Activated naive CD8-positive, alpha-beta T cell treated with anti-CD3 and anti-CD28 coated beads, Interleukin-2, amount 10 ng/mL, durations not matched to agents 7 days and 5 days (primary cell): ENCODE results near the gene ALKBH1. TPM values are rescaled to one million over a fixed set of nuclear protein-coding genes. Genes with fewer than 3 reads are reported as not detected.
"Not testable (repeated sequence)": the region's sequence is repeated elsewhere in the genome, so short reads cannot be mapped to it uniquely, and the experiment has no call there.

ENCODE experiments used
- ATAC-seq: fragments of 150-1000 bp; cut with Tn5 transposase; one replicate; pipeline ENCODE4 v1.10.0; 2021; ENCODE audit warnings: low read depth, moderate library complexity
- POLR2A ChIA-PET: fragments of 350-600 bp; sonication (Branson Sonifier 250); formaldehyde crosslinking; loops from one replicate; lab custom pipeline; 2021; ENCODE audit warnings: antibody characterized with exemption; lab: Charles Lee
- DNase-seq: peaks from one replicate; pipeline ENCODE4 v3.0.0; 2021
- H3K27ac Mint-ChIP-seq: one replicate; pipeline ENCODE4 v1.8.0; 2022; ENCODE audit warnings: mild to moderate bottlenecking, mixed read lengths
- H3K27me3 Mint-ChIP-seq: one replicate; pipeline ENCODE4 v1.8.0; 2022; ENCODE audit warnings: mild to moderate bottlenecking, moderate library complexity, mixed read lengths
- H3K36me3 Mint-ChIP-seq: one replicate; pipeline ENCODE4 v1.8.0; 2021; ENCODE audit warnings: mild to moderate bottlenecking, mixed read lengths
- H3K4me1 Mint-ChIP-seq: one replicate; pipeline ENCODE4 v1.8.0; 2021; ENCODE audit warnings: mixed read lengths
- H3K4me3 Mint-ChIP-seq: one replicate; pipeline ENCODE4 v1.8.0; 2022; ENCODE audit warnings: mild to moderate bottlenecking, moderate library complexity, mixed read lengths
- H3K9me3 Mint-ChIP-seq: one replicate; pipeline ENCODE4 v1.8.0; 2021; ENCODE audit warnings: mixed read lengths
- total RNA-seq, 2 experiments: library from RNA; stranded (reverse); gene quantifications; one replicate each; pipeline ENCODE4 v1.2.3, GENCODE V29; 2021

ALKBH1 gene
- 10 to 100 TPM; 15.1 to 16.8 TPM for total RNA-seq

DNA sequence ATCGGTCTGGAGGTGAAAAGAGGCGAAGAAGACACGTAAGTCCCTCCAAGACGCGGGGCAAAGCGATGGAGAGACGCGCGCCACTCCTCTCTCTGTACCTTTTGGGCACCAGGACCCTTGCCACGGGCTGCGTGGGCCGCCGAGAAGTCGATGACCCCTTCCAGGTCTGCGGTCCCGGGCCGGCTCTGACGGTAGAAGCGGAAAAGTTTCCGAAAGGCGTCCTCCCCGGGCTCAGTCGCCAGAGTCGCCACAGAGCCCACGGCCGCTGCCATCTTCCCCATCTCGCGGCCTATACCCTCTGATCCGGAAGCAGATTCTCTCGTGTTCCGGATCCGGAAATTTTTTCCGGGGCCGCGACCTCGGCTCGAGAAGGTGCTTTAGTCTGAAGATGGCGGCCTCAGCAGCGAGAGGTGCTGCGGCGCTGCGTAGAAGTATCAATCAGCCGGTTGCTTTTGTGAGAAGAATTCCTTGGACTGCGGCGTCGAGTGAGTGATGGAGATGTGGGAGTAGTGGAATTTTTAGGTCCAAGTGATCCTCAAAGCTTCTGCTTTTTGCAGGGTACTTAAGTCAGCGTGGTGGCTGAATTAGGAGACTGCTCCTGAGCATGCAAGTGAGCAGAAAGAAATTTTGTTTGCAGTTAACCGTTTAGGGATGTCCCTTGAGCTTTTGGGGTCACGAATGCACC lies at the start of gene ALKBH1, which contains the start of gene SLIRP:
Gene ALKBH1, minus strand, starts transcription at position 300 of the 685 bp plus-strand sequence. Its CDS starts 19 bp downstream, at position 281.
Gene SLIRP, plus strand, starts transcription at position 380 of the 685 bp plus-strand sequence. Its CDS starts 9 bp downstream, at position 389.
- POLR2A ChIA-PET = interaction anchor here (0.6 to 0.9 kb wide), 3 partner anchors 32 to 96 kb away, joined by 3 to 5 read pairs (median 3); no protein-coding TSS in a partner anchor
- peaks cover 35% of the 10 kb centered on the region for H3K4me1 Mint-ChIP-seq
- H3K9me3 Mint-ChIP-seq = no peaks in the 10 kb centered on the region
- ATAC-seq = peak; percentile 98
- H3K27me3 Mint-ChIP-seq = no peaks in the 10 kb centered on the region
- H3K27ac Mint-ChIP-seq = peak within 1 kb of the TSS; percentile 97
- H3K36me3 Mint-ChIP-seq = peaks cover 12% of the 10 kb centered on the region
- peak within 1 kb of the TSS; percentile 96 for H3K4me3 Mint-ChIP-seq
- DNase-seq = peak; percentile 83

DNA sequence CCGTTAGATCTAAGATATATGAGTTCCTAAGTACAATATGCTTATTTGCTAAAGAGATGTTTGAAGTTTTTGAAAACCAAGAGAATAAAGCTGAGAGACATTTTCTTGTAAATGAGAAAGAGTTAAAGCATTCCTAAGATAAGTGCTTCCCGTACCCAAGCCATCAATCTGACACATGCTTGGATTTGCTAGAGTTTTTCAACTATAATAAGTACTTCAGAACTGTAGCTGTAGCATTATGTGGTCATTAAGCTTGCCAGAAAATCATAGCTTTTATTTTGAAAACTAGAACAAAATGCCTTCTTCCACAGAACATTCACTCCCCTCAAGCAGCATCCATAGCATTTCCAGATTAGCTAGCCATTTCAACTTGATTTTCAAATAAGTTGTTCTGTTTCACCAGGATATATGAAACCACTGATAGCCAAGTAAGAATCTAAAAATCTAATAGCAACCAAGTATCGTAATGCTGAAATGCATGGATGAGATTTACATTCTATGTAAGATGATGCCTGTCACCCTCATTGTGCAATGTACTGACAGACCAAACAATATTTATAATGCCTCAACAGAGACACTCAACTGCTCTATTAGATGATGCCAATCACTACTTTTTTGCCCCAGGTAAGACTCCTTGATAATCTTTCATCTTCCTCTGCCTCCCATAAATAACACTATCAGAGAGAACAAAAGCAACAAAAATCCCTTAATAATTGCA lies 45.1 kb upstream of the ALKBH1 start:
- H3K36me3 Mint-ChIP-seq = peaks cover 42% of the 10 kb centered on the region
- DNase-seq (no peak), ATAC-seq (no peak)
- H3K27me3 Mint-ChIP-seq = no peaks in the 10 kb centered on the region
- no peaks in the 10 kb centered on the region for H3K9me3 Mint-ChIP-seq
- no peak overlapping the region for H3K4me3 Mint-ChIP-seq
- peaks cover 15% of the 10 kb centered on the region for H3K4me1 Mint-ChIP-seq
- H3K27ac Mint-ChIP-seq = no peak overlapping the region
- POLR2A ChIA-PET = interaction anchor here (1.0 to 2.1 kb wide), 2 partner anchors 8 to 34 kb away, joined by 3 to 10 read pairs; partner anchors contain the start of gene SNW1

DNA sequence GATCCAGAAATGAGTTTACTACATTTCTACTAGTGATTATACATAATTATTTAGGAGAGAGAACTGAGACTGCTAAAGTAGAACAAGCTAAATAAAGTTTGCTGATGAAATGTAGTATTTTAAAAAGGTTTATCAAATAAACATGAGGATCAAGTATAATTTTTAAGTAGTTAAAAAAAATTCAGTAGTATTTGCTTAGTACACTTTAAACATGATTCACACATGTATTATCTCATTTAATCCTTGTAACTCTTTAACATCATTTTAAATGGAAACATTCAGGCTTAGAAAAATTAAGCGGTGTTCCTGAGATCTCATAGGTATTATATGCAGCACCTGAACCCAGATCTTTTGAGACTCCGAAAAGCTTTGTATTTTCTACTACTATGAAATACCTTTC lies 44.4 kb upstream of the ALKBH1 start:
- DNase-seq = no peak
- H3K4me3 Mint-ChIP-seq = no peak overlapping the region
- no peak for ATAC-seq
- no peaks in the 10 kb centered on the region for H3K27me3 Mint-ChIP-seq
- H3K4me1 Mint-ChIP-seq = peaks cover 10% of the 10 kb centered on the region
- POLR2A ChIA-PET = interaction anchor here (1.0 to 2.1 kb wide), 2 partner anchors 9 to 33 kb away, joined by 3 to 10 read pairs; partner anchors contain the start of gene SNW1
- H3K36me3 Mint-ChIP-seq = peaks cover 40% of the 10 kb centered on the region
- H3K9me3 Mint-ChIP-seq = no peaks in the 10 kb centered on the region
- no peak overlapping the region for H3K27ac Mint-ChIP-seq

DNA sequence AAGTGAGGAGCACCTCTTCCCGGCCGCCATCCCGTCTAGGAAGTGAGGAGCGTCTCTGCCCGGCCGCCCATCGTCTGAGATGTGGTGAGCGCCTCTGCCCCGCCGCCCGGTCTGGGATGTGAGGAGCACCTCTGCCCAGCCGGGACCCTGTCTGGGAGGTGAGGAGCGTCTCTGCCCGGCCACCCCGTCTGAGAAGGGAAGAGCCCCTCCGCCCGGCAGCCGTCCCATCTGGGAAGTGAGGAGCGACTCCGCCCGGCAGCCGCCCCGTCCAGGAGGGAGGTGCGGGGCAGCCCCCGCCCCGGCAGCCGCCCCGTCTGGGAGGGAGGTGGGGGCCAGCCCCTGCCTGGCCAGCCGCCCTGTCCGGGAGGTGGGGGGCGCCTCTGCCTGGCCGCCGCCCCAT lies 39.6 kb upstream of the ALKBH1 start:
- H3K27me3 Mint-ChIP-seq, DNase-seq, H3K27ac Mint-ChIP-seq, POLR2A ChIA-PET, H3K9me3 Mint-ChIP-seq, ATAC-seq, H3K4me3 Mint-ChIP-seq, H3K4me1 Mint-ChIP-seq: not testable (repeated sequence)
- H3K36me3 Mint-ChIP-seq = peaks cover 44% of the 10 kb centered on the region

GRCh38 chr14:77746064-77746702 lies 38.4 kb upstream of the ALKBH1 start:
- Mint-ChIP-seq H3K36me3 (peaks cover 43% of the 10 kb centered on the region), H3K9me3 (no peaks in the 10 kb centered on the region), H3K27ac (no peak overlapping the region), H3K4me1 (peaks cover 4% of the 10 kb centered on the region), H3K27me3 (no peaks in the 10 kb centered on the region), H3K4me3 (no peak overlapping the region)
- ATAC-seq = no peak
- POLR2A ChIA-PET = no interaction called here
- DNase-seq = no peak

DNA sequence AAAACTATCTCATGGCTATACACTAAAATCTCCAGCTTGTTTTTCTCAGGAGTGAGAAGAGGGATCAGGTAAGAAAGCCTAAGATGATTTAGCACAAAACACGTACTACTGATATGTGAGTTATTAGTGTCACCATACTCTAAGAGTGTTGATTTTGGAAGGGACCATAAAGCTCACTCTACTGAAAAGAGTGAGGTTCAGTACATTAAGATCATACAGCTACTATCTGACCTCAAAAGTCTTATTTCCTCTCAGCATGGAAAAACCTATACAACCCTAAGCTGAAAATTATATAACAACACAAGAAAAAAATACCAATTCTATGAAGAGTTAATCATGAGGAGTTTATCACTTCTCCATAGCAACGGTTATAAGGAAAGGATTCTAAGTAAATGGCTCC lies 33.6 kb upstream of the ALKBH1 start:
- H3K4me1 Mint-ChIP-seq = peaks cover 4% of the 10 kb centered on the region
- no peaks in the 10 kb centered on the region for H3K9me3 Mint-ChIP-seq
- H3K27me3 Mint-ChIP-seq = no peaks in the 10 kb centered on the region
- ATAC-seq = no peak
- peaks cover 23% of the 10 kb centered on the region for H3K36me3 Mint-ChIP-seq
- no peak overlapping the region for H3K27ac Mint-ChIP-seq
- POLR2A ChIA-PET = no interaction called here
- no peak for DNase-seq
- no peak overlapping the region for H3K4me3 Mint-ChIP-seq

GRCh38 chr14:77738559-77739250 lies 30.9 kb upstream of the ALKBH1 start:
- Mint-ChIP-seq H3K4me1 (peaks cover 2% of the 10 kb centered on the region), H3K27ac (no peak overlapping the region), H3K36me3 (peaks cover 16% of the 10 kb centered on the region), H3K27me3 (no peaks in the 10 kb centered on the region), H3K9me3 (no peaks in the 10 kb centered on the region), H3K4me3 (no peak overlapping the region)
- POLR2A ChIA-PET = no interaction called here
- no peak for ATAC-seq
- no peak for DNase-seq

DNA sequence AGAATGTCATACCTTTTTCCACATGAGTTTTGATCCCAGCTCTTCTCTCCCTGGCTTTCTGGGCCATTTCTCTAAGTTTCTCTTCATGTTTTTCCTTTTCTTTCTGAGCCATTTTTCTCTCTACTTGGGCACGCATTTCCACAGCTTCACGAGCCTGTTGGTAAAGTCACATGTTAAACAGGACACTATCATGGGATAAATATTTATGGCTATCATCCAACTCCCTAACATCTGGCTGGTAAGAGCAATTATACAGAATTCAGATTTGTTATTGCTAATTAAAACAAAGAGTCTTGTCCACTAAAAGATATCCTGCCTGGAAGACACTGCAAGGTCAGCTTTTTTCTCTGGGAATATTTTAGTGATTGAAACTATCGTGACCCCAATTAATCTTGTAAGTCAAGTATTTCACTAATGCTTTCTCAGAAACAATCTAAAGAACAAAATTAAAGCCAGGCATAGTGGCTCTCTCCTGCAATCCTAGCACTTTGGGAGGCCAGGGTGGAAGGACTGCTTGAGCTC lies 23.2 kb upstream of the ALKBH1 start:
- POLR2A ChIA-PET = no interaction called here
- peaks cover 2% of the 10 kb centered on the region for H3K4me1 Mint-ChIP-seq
- DNase-seq (no peak), ATAC-seq (no peak)
- no peaks in the 10 kb centered on the region for H3K9me3 Mint-ChIP-seq
- no peaks in the 10 kb centered on the region for H3K27me3 Mint-ChIP-seq
- peaks cover 40% of the 10 kb centered on the region for H3K36me3 Mint-ChIP-seq
- H3K4me3 Mint-ChIP-seq = no peak overlapping the region
- no peak overlapping the region for H3K27ac Mint-ChIP-seq

DNA sequence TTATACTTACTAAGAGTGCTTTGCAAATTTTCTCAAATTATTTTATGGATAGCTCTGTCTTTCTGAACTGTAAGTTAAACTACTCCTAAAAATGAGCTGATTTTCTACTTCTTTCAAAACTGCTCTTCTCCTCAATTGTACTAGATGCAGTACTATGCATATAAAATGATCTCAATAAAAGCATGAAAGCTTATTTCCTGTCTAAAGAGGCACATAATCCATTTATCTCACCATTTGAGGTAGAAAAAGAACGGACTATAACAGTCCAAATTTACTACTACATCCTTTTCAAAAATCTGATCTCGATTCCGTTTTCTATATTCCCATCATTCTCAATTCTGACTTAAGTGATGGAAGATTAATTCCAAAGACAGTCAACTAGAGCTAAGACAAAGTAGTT lies 14.5 kb upstream of the ALKBH1 start:
- DNase-seq (no peak), ATAC-seq (no peak)
- H3K9me3 Mint-ChIP-seq = no peaks in the 10 kb centered on the region
- POLR2A ChIA-PET = interaction anchor here (0.7 to 0.9 kb wide), 2 partner anchors 12 to 16 kb away, joined by 4 to 6 read pairs; no protein-coding TSS in a partner anchor
- peaks cover 43% of the 10 kb centered on the region for H3K36me3 Mint-ChIP-seq
- no peaks in the 10 kb centered on the region for H3K4me1 Mint-ChIP-seq
- no peaks in the 10 kb centered on the region for H3K27me3 Mint-ChIP-seq
- H3K4me3 Mint-ChIP-seq = no peak overlapping the region
- H3K27ac Mint-ChIP-seq = no peak overlapping the region

GRCh38 chr14:77721437-77721836 lies 13.6 kb upstream of the ALKBH1 start:
- no peaks in the 10 kb centered on the region for H3K27me3 Mint-ChIP-seq
- no peak overlapping the region for H3K27ac Mint-ChIP-seq
- POLR2A ChIA-PET = no interaction called here
- H3K4me1 Mint-ChIP-seq = no peaks in the 10 kb centered on the region
- no peak for DNase-seq
- peaks cover 39% of the 10 kb centered on the region for H3K36me3 Mint-ChIP-seq
- no peaks in the 10 kb centered on the region for H3K9me3 Mint-ChIP-seq
- ATAC-seq = no peak
- H3K4me3 Mint-ChIP-seq = no peak overlapping the region

- POLR2A ChIA-PET = no interaction called here
- H3K4me1 Mint-ChIP-seq = peaks cover 9% of the 10 kb centered on the region
- no peak for ATAC-seq
- no peaks in the 10 kb centered on the region for H3K9me3 Mint-ChIP-seq
- DNase-seq = no peak
- peak overlapping the region; percentile 58 for H3K27ac Mint-ChIP-seq
- H3K36me3 Mint-ChIP-seq = peaks cover 42% of the 10 kb centered on the region
- H3K27me3 Mint-ChIP-seq = no peaks in the 10 kb centered on the region
- H3K4me3 Mint-ChIP-seq = no peak overlapping the region
These were observed 9.9 kb upstream of the ALKBH1 start for GRCh38 chr14:77717608-77718305.

DNA sequence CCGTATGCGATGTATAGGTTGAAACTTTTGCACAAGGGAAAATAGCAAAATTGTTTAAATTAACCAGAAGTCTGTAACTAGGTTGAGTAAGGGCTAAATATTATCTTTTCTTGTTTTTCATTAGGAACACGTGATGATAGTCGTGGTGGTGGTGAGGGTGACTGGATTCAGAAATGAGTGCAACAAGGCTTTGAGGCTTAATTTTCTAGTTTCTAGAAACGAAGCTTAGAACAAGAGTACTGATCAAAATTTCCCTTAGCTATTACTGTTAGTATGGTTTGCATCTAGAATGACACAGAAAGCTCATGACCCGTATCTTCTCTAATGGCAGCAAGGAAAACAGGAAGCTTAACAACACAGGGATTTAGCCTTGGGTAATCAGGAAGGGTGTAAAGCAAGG lies 7.1 kb upstream of the ALKBH1 start:
- POLR2A ChIA-PET = interaction anchor here (1.2 kb wide), 1 partner anchor 45 kb away, joined by 3 read pairs; no protein-coding TSS in a partner anchor
- H3K4me3 Mint-ChIP-seq = no peak overlapping the region
- H3K9me3 Mint-ChIP-seq = no peaks in the 10 kb centered on the region
- H3K27me3 Mint-ChIP-seq = no peaks in the 10 kb centered on the region
- H3K4me1 Mint-ChIP-seq = peaks cover 17% of the 10 kb centered on the region
- DNase-seq (no peak), ATAC-seq (no peak)
- no peak overlapping the region for H3K27ac Mint-ChIP-seq
- peaks cover 30% of the 10 kb centered on the region for H3K36me3 Mint-ChIP-seq
